Superior temporal gyrus (tissue), 1 donor: Measurements from ENCODE around the gene PRR5.

Source experiments
- DNase-seq: peaks from one replicate; pipeline ENCODE4 v3.0.0-alpha.2; 2016; ENCODE audit errors: extremely low spot score

PRR5 gene

GRCh38 chr22:44714703-44715350 is 12.8 kb downstream of the PRR5 start:
- DNase-seq = no peak

- DNase-seq = no peak
Observed at GRCh38 chr22:44718418-44718817, 16.4 kb downstream of the PRR5 start.

GRCh38 chr22:44719586-44720368 is 17.8 kb downstream of the PRR5 start:
- no peak for DNase-seq

GRCh38 chr22:44721213-44721612 is 19.2 kb downstream of the PRR5 start:
- DNase-seq = no peak

- no peak for DNase-seq
Observed at GRCh38 chr22:44722611-44723010, 20.6 kb downstream of the PRR5 start.

GRCh38 chr22:44723801-44724200 is 21.8 kb downstream of the PRR5 start:
- DNase-seq = no peak

- DNase-seq = no peak
Observed at GRCh38 chr22:44724416-44724815, 22.4 kb downstream of the PRR5 start.

- no peak for DNase-seq
Observed at GRCh38 chr22:44724859-44725258, 22.9 kb downstream of the PRR5 start.

- DNase-seq = no peak
Observed at GRCh38 chr22:44726439-44726838, 24.4 kb downstream of the PRR5 start.

- DNase-seq = no peak
Observed at GRCh38 chr22:44727148-44727547, 25.1 kb downstream of the PRR5 start.

GRCh38 chr22:44727709-44728108 is 25.7 kb downstream of the PRR5 start:
- no peak for DNase-seq

- DNase-seq = no peak
Observed at GRCh38 chr22:44728761-44729324, 26.8 kb downstream of the PRR5 start.

- DNase-seq = peak; percentile 79
Observed at GRCh38 chr22:44729391-44730021, 27.5 kb downstream of the PRR5 start.

GRCh38 chr22:44730022-44730393 is 28.0 kb downstream of the PRR5 start:
- DNase-seq = no peak

- DNase-seq = no peak
Observed at GRCh38 chr22:44730490-44731356, 28.7 kb downstream of the PRR5 start.

GRCh38 chr22:44731357-44731970 is 29.5 kb downstream of the PRR5 start:
- no peak for DNase-seq

- DNase-seq = no peak
Observed at GRCh38 chr22:44732017-44732561, 30.1 kb downstream of the PRR5 start.

GRCh38 chr22:44732661-44733060 is 30.7 kb downstream of the PRR5 start:
- no peak for DNase-seq

GRCh38 chr22:44733426-44734106 is 31.6 kb downstream of the PRR5 start:
- no peak for DNase-seq

- DNase-seq = no peak
Observed at GRCh38 chr22:44734278-44734677, 32.3 kb downstream of the PRR5 start.
